B cell (primary cell): ENCODE results near the gene PRKACA.

Experiments used
- EZH2 ChIP-seq: IDR thresholded peaks from 2 replicates; pipeline ENCODE4 v1.6.1; 2012; ENCODE audit warnings: borderline replicate concordance, low read depth, mild to moderate bottlenecking, moderate library complexity, low read length; ENCODE audit not compliant: insufficient read depth, poor library complexity, severe bottlenecking
- TF ChIP-seq, protein P1 (sequence below): fragments of 200-600 bp; IDR thresholded peaks from one replicate; pipeline ENCODE4 v1.8.0; 2022; ENCODE audit warnings: antibody characterized with exemption, mild to moderate bottlenecking

DNA sequence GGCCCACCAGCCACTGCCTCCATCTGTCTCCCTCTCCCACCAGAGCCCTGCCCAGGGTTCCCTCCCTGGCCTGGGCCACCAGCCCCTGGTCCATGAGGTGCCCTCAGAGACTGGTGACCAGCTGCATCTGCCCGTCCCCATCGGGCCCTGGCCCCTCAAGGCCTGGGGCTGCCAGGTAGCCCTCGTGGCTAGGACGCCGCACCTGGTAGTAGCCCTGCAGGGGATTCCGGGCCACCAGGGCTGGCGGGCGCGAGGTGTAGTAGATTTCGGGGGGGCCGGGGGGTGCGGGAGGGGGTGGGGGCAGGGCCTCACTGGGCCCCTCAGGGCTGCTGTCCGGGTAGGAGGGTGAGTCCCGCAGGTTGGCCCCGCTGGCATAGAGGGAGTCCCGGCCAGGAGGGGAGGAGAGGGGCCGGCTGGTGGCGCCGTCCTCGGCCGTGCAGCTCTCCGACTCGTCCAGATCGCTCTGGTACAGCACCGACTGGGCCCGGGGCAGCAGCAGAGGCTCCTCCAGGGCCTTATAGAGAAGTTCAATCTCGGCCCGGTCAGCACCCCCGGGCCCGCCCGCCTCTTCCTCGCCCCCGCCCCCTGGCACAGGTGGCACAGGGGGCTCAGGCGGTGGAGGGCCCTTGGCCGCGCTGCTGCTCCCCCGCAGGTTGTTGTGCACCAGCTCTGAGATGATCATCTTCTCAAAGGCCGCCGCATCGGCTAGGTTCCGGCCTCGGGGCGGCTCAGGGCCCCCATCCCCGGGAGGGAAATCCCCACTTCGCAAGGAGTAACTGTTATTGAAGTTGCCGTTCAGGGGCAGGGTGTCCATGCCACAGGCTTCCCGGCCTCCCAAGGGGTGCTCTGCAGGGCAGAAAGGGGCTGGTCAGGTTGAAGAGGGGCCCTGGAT is 33.5 kb upstream of the PRKACA start:
- TF ChIP-seq, protein P1, sequence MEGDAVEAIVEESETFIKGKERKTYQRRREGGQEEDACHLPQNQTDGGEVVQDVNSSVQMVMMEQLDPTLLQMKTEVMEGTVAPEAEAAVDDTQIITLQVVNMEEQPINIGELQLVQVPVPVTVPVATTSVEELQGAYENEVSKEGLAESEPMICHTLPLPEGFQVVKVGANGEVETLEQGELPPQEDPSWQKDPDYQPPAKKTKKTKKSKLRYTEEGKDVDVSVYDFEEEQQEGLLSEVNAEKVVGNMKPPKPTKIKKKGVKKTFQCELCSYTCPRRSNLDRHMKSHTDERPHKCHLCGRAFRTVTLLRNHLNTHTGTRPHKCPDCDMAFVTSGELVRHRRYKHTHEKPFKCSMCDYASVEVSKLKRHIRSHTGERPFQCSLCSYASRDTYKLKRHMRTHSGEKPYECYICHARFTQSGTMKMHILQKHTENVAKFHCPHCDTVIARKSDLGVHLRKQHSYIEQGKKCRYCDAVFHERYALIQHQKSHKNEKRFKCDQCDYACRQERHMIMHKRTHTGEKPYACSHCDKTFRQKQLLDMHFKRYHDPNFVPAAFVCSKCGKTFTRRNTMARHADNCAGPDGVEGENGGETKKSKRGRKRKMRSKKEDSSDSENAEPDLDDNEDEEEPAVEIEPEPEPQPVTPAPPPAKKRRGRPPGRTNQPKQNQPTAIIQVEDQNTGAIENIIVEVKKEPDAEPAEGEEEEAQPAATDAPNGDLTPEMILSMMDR, result no peak
- TF ChIP-seq EZH2, result no peak
